ENCODE measurements around the gene SH2D4B. TPM values are rescaled to one million over a fixed set of nuclear protein-coding genes. Genes with fewer than 3 reads are reported as not detected.

Gene SH2D4B
- total and polyA plus RNA-seq, 2 of the 13 experiments (the other 11 are each of a cell fraction or from before 2014, with no cell fraction given), result not detected

DNA sequence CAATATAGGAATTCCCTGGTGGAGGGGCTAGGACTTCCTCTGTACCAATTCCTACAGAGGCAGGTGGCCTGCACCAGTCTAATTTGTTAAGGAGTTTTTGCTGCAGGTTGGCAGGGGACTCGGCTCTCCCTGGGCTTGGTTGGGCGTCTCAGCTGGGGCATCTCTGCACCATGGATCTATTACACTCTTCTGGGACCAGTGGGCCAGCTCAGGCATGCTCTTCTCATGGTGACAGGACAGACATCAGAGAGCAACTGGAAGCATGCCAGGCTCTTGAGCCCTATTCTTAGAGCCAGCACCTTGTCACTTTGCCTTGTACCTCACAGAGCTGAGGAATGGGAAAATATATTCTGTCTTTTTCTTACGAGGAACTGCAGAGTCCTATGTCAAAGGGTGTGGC lies 74.6 kb downstream of the SH2D4B start:
- Histone ChIP-seq H3K4me3 (replicated peaks in 1 of 3; ENCODE audit: insufficient read depth in 1 of 3, low read depth in 2 of 3, low read length in 3 of 3) (no peak overlapping the region), H3K27me3 (ENCODE audit: control insufficient read depth in 1 of 2, insufficient read depth in 2 of 2, low read length in 2 of 2) (peaks cover 2 to 4% of the 10 kb centered on the region in 2 experiments; a peak in 4 of 5 replicates), H3K27ac (ENCODE audit: extremely low read length, insufficient read depth, low read length) (no peak overlapping the region), H3K9me3 (ENCODE audit: low read length) (no peaks in the 10 kb centered on the region), H2AFZ (ENCODE audit: low read length) (no peak overlapping the region), H3K4me2 (ENCODE audit: low read depth, low read length) (no peak overlapping the region), H3K4me1 (ENCODE audit: insufficient read depth, low read length) (no peaks in the 10 kb centered on the region), H4K20me1 (ENCODE audit: insufficient read depth, low read length) (no peaks in the 10 kb centered on the region), H3K9ac (ENCODE audit: insufficient read depth, low read depth, low read length) (no peak overlapping the region), H3K36me3 (replicated peaks in 1 of 2; ENCODE audit: control insufficient read depth in 1 of 2, insufficient read depth in 2 of 2, low read length in 2 of 2) (no peaks in the 10 kb centered on the region), H3K79me2 (ENCODE audit: insufficient read depth, low read length) (no peaks in the 10 kb centered on the region)
- in situ Hi-C loops (cut with HindIII; ENCODE audit: extremely low pct_ligation_motif_present, low pct_unique_long_range_greater_than_20kb), result no loop called here
- DNase-seq (ENCODE audit: low spot score) (no peak), FAIRE-seq (no peak), ATAC-seq (no peak)
- CTCF ChIA-PET (ENCODE audit: low intra/inter-chr PET ratio, low total read pairs), result no interaction called here
- BruUV-seq (replicated peaks), result no TSS peak
- POLR2A ChIA-PET, result no interaction called here
- TF ChIP-seq, protein P1, sequence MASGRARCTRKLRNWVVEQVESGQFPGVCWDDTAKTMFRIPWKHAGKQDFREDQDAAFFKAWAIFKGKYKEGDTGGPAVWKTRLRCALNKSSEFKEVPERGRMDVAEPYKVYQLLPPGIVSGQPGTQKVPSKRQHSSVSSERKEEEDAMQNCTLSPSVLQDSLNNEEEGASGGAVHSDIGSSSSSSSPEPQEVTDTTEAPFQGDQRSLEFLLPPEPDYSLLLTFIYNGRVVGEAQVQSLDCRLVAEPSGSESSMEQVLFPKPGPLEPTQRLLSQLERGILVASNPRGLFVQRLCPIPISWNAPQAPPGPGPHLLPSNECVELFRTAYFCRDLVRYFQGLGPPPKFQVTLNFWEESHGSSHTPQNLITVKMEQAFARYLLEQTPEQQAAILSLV (CRISPR knock-in tag; IDR thresholded peaks at IDR 0.05; ENCODE audit: borderline replicate concordance), result no peak
- TF ChIP-seq, protein P2, sequence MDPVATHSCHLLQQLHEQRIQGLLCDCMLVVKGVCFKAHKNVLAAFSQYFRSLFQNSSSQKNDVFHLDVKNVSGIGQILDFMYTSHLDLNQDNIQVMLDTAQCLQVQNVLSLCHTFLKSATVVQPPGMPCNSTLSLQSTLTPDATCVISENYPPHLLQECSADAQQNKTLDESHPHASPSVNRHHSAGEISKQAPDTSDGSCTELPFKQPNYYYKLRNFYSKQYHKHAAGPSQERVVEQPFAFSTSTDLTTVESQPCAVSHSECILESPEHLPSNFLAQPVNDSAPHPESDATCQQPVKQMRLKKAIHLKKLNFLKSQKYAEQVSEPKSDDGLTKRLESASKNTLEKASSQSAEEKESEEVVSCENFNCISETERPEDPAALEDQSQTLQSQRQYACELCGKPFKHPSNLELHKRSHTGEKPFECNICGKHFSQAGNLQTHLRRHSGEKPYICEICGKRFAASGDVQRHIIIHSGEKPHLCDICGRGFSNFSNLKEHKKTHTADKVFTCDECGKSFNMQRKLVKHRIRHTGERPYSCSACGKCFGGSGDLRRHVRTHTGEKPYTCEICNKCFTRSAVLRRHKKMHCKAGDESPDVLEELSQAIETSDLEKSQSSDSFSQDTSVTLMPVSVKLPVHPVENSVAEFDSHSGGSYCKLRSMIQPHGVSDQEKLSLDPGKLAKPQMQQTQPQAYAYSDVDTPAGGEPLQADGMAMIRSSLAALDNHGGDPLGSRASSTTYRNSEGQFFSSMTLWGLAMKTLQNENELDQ (CRISPR knock-in tag; IDR thresholded peaks at IDR 0.05; ENCODE audit: borderline replicate concordance), result no peak
- TF ChIP-seq KDM3A (CRISPR knock-in tag; IDR thresholded peaks at IDR 0.05; ENCODE audit: low read depth), result no peak
- no peak for TF ChIP-seq ZNF292 (CRISPR knock-in tag; IDR thresholded peaks at IDR 0.05; ENCODE audit: borderline replicate concordance, low read depth)
- TF ChIP-seq STAT5B (CRISPR knock-in tag; IDR thresholded peaks at IDR 0.05), result no peak
- no peak for TF ChIP-seq ZNF703 (CRISPR knock-in tag; IDR thresholded peaks at IDR 0.05; ENCODE audit: borderline replicate concordance)
- TF ChIP-seq XBP1 (CRISPR knock-in tag; IDR thresholded peaks at IDR 0.05), result no peak
- no peak for TF ChIP-seq HINFP (CRISPR knock-in tag; IDR thresholded peaks at IDR 0.05; ENCODE audit: low read depth)
- TF ChIP-seq RBAK (CRISPR knock-in tag; IDR thresholded peaks at IDR 0.05), result no peak
- TF ChIP-seq, protein P3, sequence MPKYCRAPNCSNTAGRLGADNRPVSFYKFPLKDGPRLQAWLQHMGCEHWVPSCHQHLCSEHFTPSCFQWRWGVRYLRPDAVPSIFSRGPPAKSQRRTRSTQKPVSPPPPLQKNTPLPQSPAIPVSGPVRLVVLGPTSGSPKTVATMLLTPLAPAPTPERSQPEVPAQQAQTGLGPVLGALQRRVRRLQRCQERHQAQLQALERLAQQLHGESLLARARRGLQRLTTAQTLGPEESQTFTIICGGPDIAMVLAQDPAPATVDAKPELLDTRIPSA (CRISPR knock-in tag; IDR thresholded peaks at IDR 0.05; ENCODE audit: borderline replicate concordance), result no peak
- TF ChIP-seq CBX5 (CRISPR knock-in tag; IDR thresholded peaks at IDR 0.05; ENCODE audit: borderline replicate concordance), result no peak
- 0% methylated on average over 2 of the region's 3 CpGs for WGBS (ENCODE audit: low lambda C conversion rate)
- intact Hi-C loops (cut with micrococcal nuclease; ENCODE audit: unreplicated experiment), result no loop called here

Data from HepG2 (cell line).